Activated T-cell treated with anti-CD3 and anti-CD28 coated beads, Interleukin-2, amount 50 U/mL, for 24 hours (primary cell): ENCODE results near the gene ZNF181.

Source experiments
- DNase-seq: peaks from one replicate; pipeline ENCODE4 v3.0.0-alpha.2; 2020
- H3K27ac Mint-ChIP-seq: 2 replicates; pipeline ENCODE4 v1.8.0; 2020; ENCODE audit warnings: mild to moderate bottlenecking, mixed read lengths
- H3K27me3 Mint-ChIP-seq: 2 replicates; pipeline ENCODE4 v1.8.0; 2020; ENCODE audit warnings: mixed read lengths
- H3K36me3 Mint-ChIP-seq: 2 replicates; pipeline ENCODE4 v1.8.0; 2020; ENCODE audit warnings: low read depth, mixed read lengths
- H3K4me1 Mint-ChIP-seq: 2 replicates; pipeline ENCODE4 v1.8.0; 2020; ENCODE audit warnings: low read depth, mixed read lengths
- H3K4me3 Mint-ChIP-seq: 2 replicates; pipeline ENCODE4 v1.8.0; 2020; ENCODE audit warnings: mild to moderate bottlenecking, moderate library complexity, mixed read lengths
- H3K9me3 Mint-ChIP-seq: 2 replicates; pipeline ENCODE4 v1.8.0; 2020; ENCODE audit warnings: mixed read lengths

The ZNF181 gene

DNA sequence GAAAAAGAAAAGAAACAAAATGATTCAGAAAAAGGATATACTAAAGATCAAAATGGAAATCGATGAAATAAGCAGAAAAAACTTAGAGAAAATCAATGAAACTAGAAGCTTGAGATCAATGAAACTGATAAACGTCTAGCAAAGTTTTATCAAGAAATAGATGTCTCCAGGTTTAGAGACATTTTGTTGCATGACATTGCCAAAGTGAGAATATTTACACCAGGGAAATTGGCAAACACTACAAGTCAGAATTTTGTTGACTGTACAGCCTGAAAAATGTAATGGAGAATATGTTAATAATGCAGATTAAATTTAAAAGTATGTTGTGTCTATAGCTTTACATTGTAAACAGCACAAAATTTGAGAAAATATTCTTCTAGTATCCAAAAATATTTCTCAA, 44.3 kb downstream of the ZNF181 start:
- Mint-ChIP-seq H3K27me3 (peaks cover 20% of the 10 kb centered on the region), H3K9me3 (peaks cover 4% of the 10 kb centered on the region), H3K27ac (no peak overlapping the region)

DNA sequence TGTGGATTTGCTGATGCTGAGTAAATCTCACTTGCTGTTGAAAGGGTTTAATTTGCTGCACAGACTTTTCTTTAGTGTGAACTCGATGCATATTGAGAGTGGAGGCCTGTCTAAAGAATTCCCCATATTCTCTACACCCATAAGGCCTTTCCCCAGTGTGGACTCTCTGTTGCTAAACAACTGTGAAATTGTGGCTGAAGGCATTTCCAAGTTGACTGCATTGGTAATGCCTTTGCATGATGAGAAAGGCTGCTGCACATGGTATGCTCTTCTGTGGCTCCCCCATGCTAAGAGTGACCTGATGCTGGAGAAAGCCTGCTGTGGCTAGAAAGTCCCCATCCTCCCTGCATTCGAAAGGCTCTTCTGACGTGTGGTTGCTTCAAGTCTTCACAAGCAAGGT, 45.6 kb downstream of the ZNF181 start:
- Mint-ChIP-seq H3K36me3 (no peaks in the 10 kb centered on the region), H3K4me1 (no peaks in the 10 kb centered on the region), H3K27me3 (peaks cover 19% of the 10 kb centered on the region), H3K9me3 (peaks cover 3% of the 10 kb centered on the region), H3K4me3 (no peak overlapping the region), H3K27ac (no peak overlapping the region)
- no peak for DNase-seq

More for the DNA sequence above, 44.3 kb downstream of the ZNF181 start:
- Mint-ChIP-seq H3K4me1 (peaks cover under 1% of the 10 kb centered on the region), H3K36me3 (no peaks in the 10 kb centered on the region), H3K4me3 (no peak overlapping the region)
- no peak for DNase-seq

DNA sequence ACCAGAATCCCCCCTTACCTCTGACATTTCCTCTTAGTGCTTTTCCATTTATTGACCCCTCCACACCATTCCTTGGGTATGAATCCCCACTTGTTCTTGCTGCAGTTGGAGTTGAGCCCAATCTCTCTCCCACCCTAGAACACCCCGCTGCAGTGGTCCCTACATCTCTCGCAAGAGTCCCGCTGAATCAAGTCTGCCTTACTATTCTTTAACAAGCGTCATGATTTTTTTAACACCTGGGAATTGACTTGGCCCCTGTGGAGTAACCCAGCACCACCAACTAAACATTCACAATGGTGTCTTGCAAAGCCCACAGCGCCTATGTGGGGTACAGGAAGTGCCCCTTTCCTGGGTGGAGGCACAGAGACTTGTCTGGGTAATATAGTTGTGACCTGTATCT, 52.2 kb downstream of the ZNF181 start:
- Mint-ChIP-seq H3K36me3 (no peaks in the 10 kb centered on the region), H3K27me3 (no peaks in the 10 kb centered on the region), H3K4me3 (no peak overlapping the region), H3K27ac (no peak overlapping the region), H3K4me1 (no peaks in the 10 kb centered on the region), H3K9me3 (no peaks in the 10 kb centered on the region)
- no peak for DNase-seq

DNA sequence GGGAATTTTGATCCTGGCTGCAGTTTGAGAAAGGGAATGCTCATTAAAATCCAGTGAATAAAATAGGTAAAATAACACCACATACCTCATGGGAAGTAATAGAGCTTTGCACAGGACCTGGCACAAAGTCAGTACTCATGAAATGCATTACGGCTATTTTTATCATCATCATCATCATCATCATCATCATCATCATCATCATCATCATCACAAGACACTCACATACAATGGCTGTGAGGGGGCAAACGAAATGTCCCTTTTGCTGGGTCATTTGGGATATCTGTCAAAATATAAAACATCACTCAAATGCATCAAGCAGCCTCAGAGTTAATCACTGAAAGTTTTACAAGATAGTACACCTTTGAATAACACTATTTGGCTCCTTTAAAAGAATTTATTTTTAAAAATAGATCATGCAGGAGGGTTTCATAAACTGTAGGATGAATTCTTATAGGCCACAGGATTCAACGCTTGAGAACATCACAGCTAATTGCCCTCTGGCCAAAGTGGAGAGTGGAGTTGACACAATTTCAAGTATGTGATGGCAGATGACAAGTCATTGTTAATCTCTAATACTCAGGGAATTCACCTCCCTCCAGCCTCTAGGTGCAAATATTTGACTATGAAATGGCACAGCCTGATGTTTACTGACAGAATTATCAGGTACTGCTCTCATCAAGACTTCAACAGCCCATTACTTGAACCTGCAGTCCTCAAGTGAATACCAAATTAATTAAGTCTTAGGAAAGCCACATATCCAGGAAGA, 53.2 kb downstream of the ZNF181 start:
- Mint-ChIP-seq H3K36me3 (no peaks in the 10 kb centered on the region), H3K27me3 (no peaks in the 10 kb centered on the region), H3K4me3 (no peak overlapping the region), H3K4me1 (no peaks in the 10 kb centered on the region), H3K9me3 (peaks cover under 1% of the 10 kb centered on the region), H3K27ac (no peak overlapping the region)
- DNase-seq, result no peak

DNA sequence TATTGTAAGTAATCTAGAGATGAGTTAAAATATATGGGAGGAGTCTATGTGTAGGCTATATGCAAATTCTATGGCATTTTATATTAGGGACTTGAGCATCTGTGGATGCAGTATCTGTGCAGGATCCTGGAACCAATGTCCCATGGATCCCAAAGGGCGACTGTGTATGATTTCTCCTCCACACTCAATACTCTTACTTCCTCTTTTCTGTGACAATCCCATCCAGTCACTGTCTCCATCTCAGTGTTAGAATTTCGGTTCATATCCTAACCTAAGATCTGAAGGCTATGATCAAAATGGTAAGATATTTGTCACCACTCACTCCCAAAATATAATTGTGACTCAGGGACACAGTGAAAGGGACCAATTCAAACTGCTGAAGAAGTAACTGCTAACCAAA, 54.0 kb downstream of the ZNF181 start:
- no peaks in the 10 kb centered on the region for H3K36me3 Mint-ChIP-seq
- peaks cover 3% of the 10 kb centered on the region for H3K4me1 Mint-ChIP-seq
- peaks cover 2% of the 10 kb centered on the region for H3K9me3 Mint-ChIP-seq
- H3K27me3 Mint-ChIP-seq, result no peaks in the 10 kb centered on the region
- no peak for DNase-seq
- H3K27ac Mint-ChIP-seq, result no peak overlapping the region
- H3K4me3 Mint-ChIP-seq, result no peak overlapping the region

DNA sequence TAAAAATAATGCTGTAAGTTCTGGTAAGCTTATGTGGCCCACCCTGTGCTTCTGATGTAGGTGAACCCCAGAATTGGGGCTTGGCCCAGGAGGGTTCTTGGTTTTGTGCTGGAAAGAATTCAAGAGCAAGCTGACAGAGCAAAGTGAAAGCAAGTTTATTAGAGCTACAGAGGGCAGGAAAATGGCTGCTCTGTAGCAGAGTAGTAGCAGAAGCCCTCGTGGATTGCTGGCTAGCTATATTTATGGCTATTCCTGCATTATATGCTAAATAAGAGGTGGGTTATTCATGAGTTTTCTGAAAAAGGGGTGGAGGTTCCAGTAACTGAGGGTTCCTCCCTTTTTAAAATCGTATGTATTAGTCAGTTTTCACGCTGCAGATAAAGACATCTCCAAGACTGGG, 59.5 kb downstream of the ZNF181 start:
- peaks cover 16% of the 10 kb centered on the region for H3K4me1 Mint-ChIP-seq
- no peaks in the 10 kb centered on the region for H3K36me3 Mint-ChIP-seq
- H3K9me3 Mint-ChIP-seq, result peaks cover 4% of the 10 kb centered on the region
- no peaks in the 10 kb centered on the region for H3K27me3 Mint-ChIP-seq
- no peak overlapping the region for H3K27ac Mint-ChIP-seq
- no peak overlapping the region for H3K4me3 Mint-ChIP-seq
- DNase-seq, result no peak

DNA sequence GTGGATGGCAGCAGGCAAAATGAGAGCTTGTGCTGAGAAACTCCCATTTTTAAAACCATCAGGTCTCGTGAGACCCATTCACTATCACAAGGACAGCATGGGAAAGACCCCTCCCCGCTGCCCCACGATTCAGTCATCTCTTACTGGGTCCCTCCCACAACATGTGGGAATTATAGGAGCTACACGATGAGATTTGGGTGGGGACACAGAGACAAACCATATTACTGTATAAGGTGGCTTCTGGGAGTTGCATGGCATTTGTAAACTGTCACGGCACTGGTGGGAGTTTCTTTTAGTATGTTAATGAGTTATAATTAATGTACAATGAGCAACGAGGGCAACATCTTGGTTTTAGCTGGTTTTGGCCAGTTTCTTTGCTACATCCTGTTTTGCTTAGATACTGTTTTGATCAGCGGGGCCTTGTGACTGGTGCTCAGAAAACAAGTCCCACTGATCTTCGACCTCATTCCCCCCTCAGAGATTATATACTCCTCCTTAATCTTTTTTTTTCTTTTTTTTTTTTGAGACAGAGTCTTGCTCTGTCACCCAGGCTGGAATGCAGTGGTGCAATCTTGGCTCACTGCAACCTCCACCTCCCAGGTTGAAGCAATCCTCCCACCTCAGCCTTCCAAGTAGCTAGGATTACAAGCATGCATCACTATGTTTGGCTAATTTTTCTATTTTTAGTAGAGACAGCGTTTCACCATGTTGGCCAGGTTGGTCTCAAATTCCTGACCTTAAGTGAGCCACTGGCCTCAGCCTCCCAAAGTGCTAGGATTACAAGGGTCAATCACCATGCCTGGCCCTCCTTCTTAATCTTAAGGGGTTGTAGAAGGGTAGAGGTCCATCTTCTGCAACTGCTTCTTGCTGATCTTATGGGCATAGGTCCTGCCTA, 60.3 kb downstream of the ZNF181 start:
- Mint-ChIP-seq H3K36me3 (no peaks in the 10 kb centered on the region), H3K27ac (no peak overlapping the region), H3K4me1 (peaks cover 16% of the 10 kb centered on the region), H3K4me3 (no peak overlapping the region), H3K9me3 (peaks cover 4% of the 10 kb centered on the region), H3K27me3 (no peaks in the 10 kb centered on the region)
- no peak for DNase-seq
